ENCODE measurements around the gene ACRBP.

The ACRBP gene

GRCh38 chr12:6644903-6645302 lies 2.3 kb downstream of the ACRBP start:
- peaks cover 9% of the 10 kb centered on the region for H3K9me3 ChIP-seq (replicated peaks; ENCODE audit: low read length)
- H3K4me2 ChIP-seq (ENCODE audit: low read length) = no peak overlapping the region
- peaks cover 22% of the 10 kb centered on the region for H3K27me3 ChIP-seq (ENCODE audit: control insufficient read depth, insufficient read depth, low read length)
- H3K4me3 ChIP-seq (ENCODE audit: low read length) = no peak overlapping the region
- H3K4me1 ChIP-seq (ENCODE audit: control insufficient read depth, insufficient read depth, low read length) = no peaks in the 10 kb centered on the region
- peaks cover under 1% of the 10 kb centered on the region for H3K36me3 ChIP-seq (ENCODE audit: insufficient read depth, low read length)
- no peak overlapping the region for H3K9ac ChIP-seq (ENCODE audit: low read depth, low read length)

GRCh38 chr12:6644257-6644596 lies 3.0 kb downstream of the ACRBP start:
- H3K4me3 ChIP-seq (ENCODE audit: low read length) = no peak overlapping the region

GRCh38 chr12:6643569-6644256 lies 3.5 kb downstream of the ACRBP start:
- H3K4me1 ChIP-seq (ENCODE audit: control insufficient read depth, insufficient read depth, low read length) = no peaks in the 10 kb centered on the region
- H3K36me3 ChIP-seq (ENCODE audit: insufficient read depth, low read length) = no peaks in the 10 kb centered on the region
- no peak overlapping the region for H3K9ac ChIP-seq (ENCODE audit: low read depth, low read length)
- H3K4me2 ChIP-seq (ENCODE audit: low read length) = no peak overlapping the region
- H3K9me3 ChIP-seq (replicated peaks; ENCODE audit: low read length) = peaks cover 9% of the 10 kb centered on the region
- no peak overlapping the region for H3K4me3 ChIP-seq (ENCODE audit: low read length)
- H3K27me3 ChIP-seq (ENCODE audit: control insufficient read depth, insufficient read depth, low read length) = peaks cover 27% of the 10 kb centered on the region

More at GRCh38 chr12:6644257-6644596, 3.0 kb downstream of the ACRBP start:
- H3K4me1 ChIP-seq (ENCODE audit: control insufficient read depth, insufficient read depth, low read length) = no peaks in the 10 kb centered on the region
- H3K9ac ChIP-seq (ENCODE audit: low read depth, low read length) = no peak overlapping the region
- H3K27me3 ChIP-seq (ENCODE audit: control insufficient read depth, insufficient read depth, low read length) = peaks cover 27% of the 10 kb centered on the region
- no peaks in the 10 kb centered on the region for H3K36me3 ChIP-seq (ENCODE audit: insufficient read depth, low read length)
- H3K9me3 ChIP-seq (replicated peaks; ENCODE audit: low read length) = peaks cover 9% of the 10 kb centered on the region
- no peak overlapping the region for H3K4me2 ChIP-seq (ENCODE audit: low read length)

- Histone ChIP-seq H3K9ac (ENCODE audit: low read depth, low read length) (no peak overlapping the region), H3K4me1 (ENCODE audit: control insufficient read depth, insufficient read depth, low read length) (peaks cover 2% of the 10 kb centered on the region), H3K36me3 (ENCODE audit: insufficient read depth, low read length) (no peaks in the 10 kb centered on the region), H3K4me2 (ENCODE audit: low read length) (no peak overlapping the region), H3K27me3 (ENCODE audit: control insufficient read depth, insufficient read depth, low read length) (peaks cover 31% of the 10 kb centered on the region), H3K4me3 (ENCODE audit: low read length) (no peak overlapping the region), H3K9me3 (replicated peaks; ENCODE audit: low read length) (peaks cover 9% of the 10 kb centered on the region)
These were observed 6.1 kb downstream of the ACRBP start for GRCh38 chr12:6641131-6641530.

- Histone ChIP-seq H3K9me3 (replicated peaks; ENCODE audit: low read length) (peaks cover 9% of the 10 kb centered on the region), H3K27me3 (ENCODE audit: control insufficient read depth, insufficient read depth, low read length) (peaks cover 31% of the 10 kb centered on the region), H3K4me2 (ENCODE audit: low read length) (no peak overlapping the region), H3K36me3 (ENCODE audit: insufficient read depth, low read length) (no peaks in the 10 kb centered on the region), H3K4me1 (ENCODE audit: control insufficient read depth, insufficient read depth, low read length) (peaks cover 7% of the 10 kb centered on the region), H3K9ac (ENCODE audit: low read depth, low read length) (no peak overlapping the region), H3K4me3 (ENCODE audit: low read length) (no peak overlapping the region)
These were observed 6.7 kb downstream of the ACRBP start for GRCh38 chr12:6640497-6640896.

- peaks cover 3% of the 10 kb centered on the region for H3K9me3 ChIP-seq (replicated peaks; ENCODE audit: low read length)
- H3K27me3 ChIP-seq (ENCODE audit: control insufficient read depth, insufficient read depth, low read length) = peaks cover 31% of the 10 kb centered on the region
- no peak overlapping the region for H3K9ac ChIP-seq (ENCODE audit: low read depth, low read length)
- H3K4me1 ChIP-seq (ENCODE audit: control insufficient read depth, insufficient read depth, low read length) = peaks cover 7% of the 10 kb centered on the region
- H3K36me3 ChIP-seq (ENCODE audit: insufficient read depth, low read length) = no peaks in the 10 kb centered on the region
- no peak overlapping the region for H3K4me2 ChIP-seq (ENCODE audit: low read length)
- H3K4me3 ChIP-seq (ENCODE audit: low read length) = no peak overlapping the region
These were observed 8.0 kb downstream of the ACRBP start for GRCh38 chr12:6639151-6639801.

- H3K4me1 ChIP-seq (ENCODE audit: control insufficient read depth, insufficient read depth, low read length) = peaks cover 7% of the 10 kb centered on the region
- no peak overlapping the region for H3K4me2 ChIP-seq (ENCODE audit: low read length)
- peaks cover 3% of the 10 kb centered on the region for H3K9me3 ChIP-seq (replicated peaks; ENCODE audit: low read length)
- H3K4me3 ChIP-seq (ENCODE audit: low read length) = no peak overlapping the region
- no peak overlapping the region for H3K9ac ChIP-seq (ENCODE audit: low read depth, low read length)
- no peaks in the 10 kb centered on the region for H3K36me3 ChIP-seq (ENCODE audit: insufficient read depth, low read length)
- peaks cover 31% of the 10 kb centered on the region for H3K27me3 ChIP-seq (ENCODE audit: control insufficient read depth, insufficient read depth, low read length)
These were observed 8.9 kb downstream of the ACRBP start for GRCh38 chr12:6638305-6638704.

- Histone ChIP-seq H3K4me2 (ENCODE audit: low read length) (no peak within 1 kb of the TSS), H3K9me3 (replicated peaks; ENCODE audit: low read length) (no peaks in the 10 kb centered on the region), H3K27me3 (ENCODE audit: control insufficient read depth, insufficient read depth, low read length) (peaks cover 16% of the 10 kb centered on the region), H3K9ac (ENCODE audit: low read depth, low read length) (no peak within 1 kb of the TSS), H3K4me3 (ENCODE audit: low read length) (no peak within 1 kb of the TSS), H3K4me1 (ENCODE audit: control insufficient read depth, insufficient read depth, low read length) (peaks cover 7% of the 10 kb centered on the region), H3K36me3 (ENCODE audit: insufficient read depth, low read length) (no peaks in the 10 kb centered on the region)
These were observed 11.2 kb downstream of the ACRBP start, which contains the start of gene LPAR5 for GRCh38 chr12:6635856-6636531. Gene LPAR5, minus strand, starts transcription at chr12:6635959. Its CDS starts 14,711 bp downstream, at chr12:6621248.

- peaks cover 7% of the 10 kb centered on the region for H3K4me1 ChIP-seq (ENCODE audit: control insufficient read depth, insufficient read depth, low read length)
These were observed 11.8 kb downstream of the ACRBP start for GRCh38 chr12:6635375-6635855.

GRCh38 chr12:6632026-6632983 lies 14.9 kb downstream of the ACRBP start:
- no peaks in the 10 kb centered on the region for H3K36me3 ChIP-seq (ENCODE audit: insufficient read depth, low read length)
- peaks cover 7% of the 10 kb centered on the region for H3K4me1 ChIP-seq (ENCODE audit: control insufficient read depth, insufficient read depth, low read length)
- no peaks in the 10 kb centered on the region for H3K27me3 ChIP-seq (ENCODE audit: control insufficient read depth, insufficient read depth, low read length)
- H3K4me2 ChIP-seq (ENCODE audit: low read length) = no peak overlapping the region
- no peak overlapping the region for H3K4me3 ChIP-seq (ENCODE audit: low read length)
- H3K9ac ChIP-seq (ENCODE audit: low read depth, low read length) = no peak overlapping the region
- H3K9me3 ChIP-seq (replicated peaks; ENCODE audit: low read length) = no peaks in the 10 kb centered on the region

More at GRCh38 chr12:6635375-6635855, 11.8 kb downstream of the ACRBP start:
- Histone ChIP-seq H3K36me3 (ENCODE audit: insufficient read depth, low read length) (no peaks in the 10 kb centered on the region), H3K9ac (ENCODE audit: low read depth, low read length) (no peak overlapping the region), H3K4me3 (ENCODE audit: low read length) (no peak overlapping the region), H3K27me3 (ENCODE audit: control insufficient read depth, insufficient read depth, low read length) (peaks cover 10% of the 10 kb centered on the region), H3K9me3 (replicated peaks; ENCODE audit: low read length) (no peaks in the 10 kb centered on the region), H3K4me2 (ENCODE audit: low read length) (no peak overlapping the region)

GRCh38 chr12:6631549-6631961 lies 15.7 kb downstream of the ACRBP start:
- Histone ChIP-seq H3K36me3 (ENCODE audit: insufficient read depth, low read length) (no peaks in the 10 kb centered on the region), H3K4me3 (ENCODE audit: low read length) (no peak overlapping the region), H3K9ac (ENCODE audit: low read depth, low read length) (no peak overlapping the region), H3K9me3 (replicated peaks; ENCODE audit: low read length) (no peaks in the 10 kb centered on the region), H3K27me3 (ENCODE audit: control insufficient read depth, insufficient read depth, low read length) (no peaks in the 10 kb centered on the region), H3K4me2 (ENCODE audit: low read length) (no peak overlapping the region), H3K4me1 (ENCODE audit: control insufficient read depth, insufficient read depth, low read length) (peaks cover 8% of the 10 kb centered on the region)

Data from skeletal muscle satellite cell (primary cell).